Muscle of back (tissue), 11 donors: Measurements from ENCODE around the gene TSSK2. TPM values are rescaled to one million over a fixed set of nuclear protein-coding genes. Genes with fewer than 3 reads are reported as not detected.

Source experiments
- DNase-seq, 3 donors: peaks; one replicate each; pipeline versions ENCODE4 v3.0.0 to v3.0.0-alpha.2; 2013
- polyA plus RNA-seq, 10 donors: library from polyadenylated mRNA; unstranded; fragments of 120-200 nt; gene quantifications; one replicate each; pipeline ENCODE4 v1.2.1, GENCODE V29; 2013; ENCODE audit not compliant: insufficient read length in 10 of 10

TSSK2 gene
- polyA plus RNA-seq, 10 donors: 0.11 to 0.62 (median 0.31) TPM; not detected in 7

GRCh38 chr22:19105867-19106802 is 25.0 kb upstream of the TSSK2 start:
- no peak for DNase-seq

- no peak for DNase-seq
Observed at GRCh38 chr22:19106886-19107729, 24.0 kb upstream of the TSSK2 start.

- DNase-seq: peak in 1 of 3 donors; percentile 30
Observed at GRCh38 chr22:19107730-19108074, 23.4 kb upstream of the TSSK2 start.

GRCh38 chr22:19108807-19109197 is 22.3 kb upstream of the TSSK2 start:
- DNase-seq: no peak

GRCh38 chr22:19109198-19110063 is 21.7 kb upstream of the TSSK2 start:
- DNase-seq: no peak

GRCh38 chr22:19110064-19110458 is 21.0 kb upstream of the TSSK2 start:
- no peak for DNase-seq

GRCh38 chr22:19110646-19111045 is 20.5 kb upstream of the TSSK2 start:
- no peak for DNase-seq

DNA sequence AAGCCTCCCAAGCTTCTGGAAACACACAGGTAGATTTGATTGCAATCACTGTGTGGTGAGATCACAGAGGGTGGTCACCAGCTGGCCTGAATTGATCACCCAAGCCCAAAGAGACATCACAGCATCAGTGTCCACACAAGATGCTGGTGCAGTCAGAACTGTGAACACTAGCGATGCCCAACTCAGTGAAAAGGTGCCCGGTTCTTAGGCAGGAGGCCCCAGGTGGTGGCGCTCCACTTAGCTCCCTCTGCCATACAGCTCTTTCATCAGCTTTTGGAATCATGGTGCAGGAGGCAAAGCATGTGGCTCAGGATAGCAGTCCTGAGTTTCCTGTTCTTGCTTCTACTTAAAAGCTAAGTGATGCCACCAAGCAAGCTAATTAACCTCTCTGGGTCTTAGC is 20.0 kb upstream of the TSSK2 start:
- no peak for DNase-seq

DNA sequence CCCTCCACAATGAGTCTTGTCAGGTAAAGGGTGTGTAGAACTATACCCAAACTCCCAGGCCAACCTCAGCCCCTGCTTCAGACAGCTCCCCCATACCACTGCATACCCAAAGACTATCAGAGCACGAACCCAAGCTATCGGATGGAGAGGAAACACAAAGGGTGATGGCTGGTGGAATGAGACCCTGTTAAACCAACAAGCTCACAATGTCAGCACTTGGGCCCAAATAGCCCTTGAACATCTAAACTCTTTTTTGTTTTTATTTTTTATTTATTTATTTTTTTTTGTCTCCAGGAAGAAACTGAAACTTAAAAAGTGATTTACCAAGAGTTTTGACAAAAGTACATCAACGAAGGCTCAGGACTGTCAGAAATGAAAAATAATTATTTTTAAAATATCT is 19.5 kb upstream of the TSSK2 start:
- no peak for DNase-seq

DNA sequence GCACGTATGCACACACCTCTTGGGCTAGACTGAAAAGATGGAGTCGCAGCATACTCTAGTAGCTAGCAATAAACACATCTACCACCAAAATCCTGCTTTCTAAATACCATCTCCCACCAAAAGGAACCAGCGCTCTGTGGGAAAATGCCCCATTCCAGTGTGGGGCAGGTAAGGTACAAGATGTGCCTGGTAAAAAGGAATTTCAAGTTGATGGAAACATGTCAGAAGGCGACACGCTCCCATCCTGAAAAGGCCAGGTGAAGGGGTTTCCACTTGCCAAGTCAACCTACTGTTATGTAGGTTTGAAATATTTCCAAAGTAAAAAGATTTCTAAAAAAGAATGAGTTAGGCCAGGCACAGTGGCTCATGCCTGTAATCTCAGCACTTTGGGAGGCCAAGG is 17.7 kb upstream of the TSSK2 start:
- DNase-seq: no peak

DNA sequence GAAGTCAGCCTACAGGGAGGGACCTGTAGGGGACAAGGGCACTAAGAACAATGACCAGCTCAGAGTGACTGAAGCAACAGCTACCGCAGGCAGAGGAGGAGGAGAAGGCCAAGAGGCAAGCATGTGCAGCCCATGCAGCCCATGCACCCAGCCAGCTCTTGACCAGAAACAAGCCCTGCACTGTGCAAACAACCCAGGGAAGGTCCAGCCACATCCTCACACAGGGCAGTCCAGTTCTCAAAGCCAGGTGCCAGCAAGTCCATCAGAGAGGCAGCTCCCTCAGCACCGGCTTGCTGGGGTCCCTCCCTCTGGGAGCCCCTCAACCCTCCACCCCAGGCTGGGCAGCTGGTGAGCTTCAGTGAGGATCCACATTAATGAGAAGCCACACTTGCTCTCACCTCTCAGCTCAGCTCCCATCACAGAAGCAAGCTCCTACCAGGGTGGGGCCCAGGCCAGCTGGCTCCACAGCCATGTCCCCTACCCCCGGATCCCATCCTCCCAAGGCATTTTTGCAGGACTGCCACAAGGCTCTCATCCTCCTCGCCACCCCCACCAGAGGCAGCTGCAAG is 16.0 kb upstream of the TSSK2 start:
- DNase-seq: no peak

DNA sequence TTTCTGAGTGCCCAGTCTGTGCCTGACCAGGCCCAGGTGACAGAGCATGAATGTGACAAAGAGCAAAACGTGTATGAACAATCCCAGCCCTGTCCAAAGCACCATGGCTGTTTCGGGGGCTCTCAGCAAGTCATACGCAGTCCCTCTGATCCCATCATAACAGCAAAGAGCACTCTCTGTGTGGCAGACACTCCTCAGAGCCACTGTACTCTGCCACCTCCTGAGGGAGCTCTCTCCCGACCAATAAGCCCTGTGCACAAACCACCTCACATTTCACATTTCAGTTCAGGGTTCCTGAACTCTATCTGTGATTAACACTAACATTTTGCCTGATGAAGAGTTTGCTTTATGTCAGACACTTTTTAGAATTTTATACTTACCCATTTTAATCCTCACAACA is 15.5 kb upstream of the TSSK2 start:
- no peak for DNase-seq

- DNase-seq: no peak
Observed at GRCh38 chr22:19117111-19117512, 14.0 kb upstream of the TSSK2 start.

GRCh38 chr22:19118329-19118880 is 12.7 kb upstream of the TSSK2 start:
- DNase-seq: no peak

- no peak for DNase-seq
Observed at GRCh38 chr22:19119949-19120348, 11.2 kb upstream of the TSSK2 start.

GRCh38 chr22:19120829-19121630 is 10.1 kb upstream of the TSSK2 start:
- no peak for DNase-seq

- peak in 2 of 3 donors; percentile 38 to 73 for DNase-seq
Observed at GRCh38 chr22:19121631-19122142, 9.4 kb upstream of the TSSK2 start.

- peak; percentile 98 for DNase-seq
Observed at GRCh38 chr22:19122143-19122751, 8.9 kb upstream of the TSSK2 start, which contains the start of gene DGCR2. TSS of gene DGCR2 (minus strand) at chr22:19122412. CDS start at chr22:19122206, 206 bp downstream.

DNA sequence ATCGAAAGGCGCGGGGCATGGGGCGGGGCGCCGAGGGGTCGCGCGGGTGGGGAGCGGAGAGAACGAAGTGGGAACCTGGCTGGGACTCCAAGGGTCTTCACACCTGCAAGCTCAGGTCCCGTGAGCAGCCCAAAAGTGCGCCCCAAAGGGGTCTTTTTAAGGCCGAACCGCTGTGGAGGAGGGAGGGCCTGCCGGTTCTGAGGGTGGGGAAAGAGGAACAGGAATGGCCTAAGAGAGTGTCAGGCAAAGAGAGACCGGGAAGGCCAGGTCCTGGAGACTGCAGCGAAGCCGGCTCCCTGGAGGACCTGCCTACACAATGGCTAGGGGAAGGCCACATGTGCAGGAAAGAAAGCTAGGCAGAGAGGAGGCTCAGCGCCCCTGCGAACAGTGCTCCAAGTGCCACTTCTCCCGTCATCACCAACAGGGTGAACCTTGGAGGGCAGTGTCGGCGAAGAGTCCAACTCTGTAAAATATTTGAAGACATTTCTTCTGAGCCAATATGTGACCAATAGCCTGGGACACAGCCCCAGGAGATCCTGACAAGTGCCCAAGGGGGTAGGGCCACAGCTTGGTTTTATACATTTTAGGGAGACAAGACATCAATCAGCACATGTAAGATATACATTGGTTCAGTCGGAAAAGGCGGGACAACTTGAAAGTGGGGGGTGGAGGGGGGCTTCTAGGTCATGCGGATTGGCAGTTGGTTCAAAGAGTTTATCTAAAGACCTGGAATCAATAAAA is 8.2 kb upstream of the TSSK2 start:
- no peak for DNase-seq
